NCI-H146 treated with DMSO at 0.1 percent for 48 hours (cell line): ENCODE results near the gene SCFD1.
A peak's percentile ranks its signal among the peaks of the same experiment; 100 is the strongest.
"Not testable (repeated sequence)": the region's sequence is repeated elsewhere in the genome, so short reads cannot be mapped to it uniquely, and the experiment has no call there.

Experiments used
- DNase-seq: peaks from one replicate; lab custom pipeline; 2025; ENCODE audit not compliant: unreplicated experiment; lab: John Stamatoyannopoulos, UW

SCFD1 gene

GRCh38 chr14:30621940-30622830, at the start of gene SCFD1:
Gene SCFD1, plus strand, starts transcription at chr14:30622319. Its CDS starts 20 bp downstream, at chr14:30622339.
- DNase-seq, result peak; percentile 78

- no peak for DNase-seq
Measured at GRCh38 chr14:30572771-30573170, 49.3 kb upstream of the SCFD1 start.

- DNase-seq, result no peak
Measured at GRCh38 chr14:30573226-30573814, 48.8 kb upstream of the SCFD1 start.

- DNase-seq, result no peak
Measured at GRCh38 chr14:30573966-30574365, 48.2 kb upstream of the SCFD1 start.

GRCh38 chr14:30574777-30575176, 47.3 kb upstream of the SCFD1 start:
- peak; percentile 5 for DNase-seq

GRCh38 chr14:30576333-30576732, 45.8 kb upstream of the SCFD1 start:
- DNase-seq, result not testable (repeated sequence)

- DNase-seq, result no peak
Measured at GRCh38 chr14:30580616-30581282, 41.4 kb upstream of the SCFD1 start.

- DNase-seq, result no peak
Measured at GRCh38 chr14:30581283-30581625, 40.9 kb upstream of the SCFD1 start.

- DNase-seq, result no peak
Measured at GRCh38 chr14:30582376-30582775, 39.7 kb upstream of the SCFD1 start.

- no peak for DNase-seq
Measured at GRCh38 chr14:30584058-30584630, 38.0 kb upstream of the SCFD1 start.

- no peak for DNase-seq
Measured at GRCh38 chr14:30585204-30585603, 36.9 kb upstream of the SCFD1 start.

GRCh38 chr14:30587141-30587540, 35.0 kb upstream of the SCFD1 start:
- DNase-seq, result no peak

- DNase-seq, result no peak
Measured at GRCh38 chr14:30588873-30589272, 33.2 kb upstream of the SCFD1 start.

- DNase-seq, result no peak
Measured at GRCh38 chr14:30596935-30597334, 25.2 kb upstream of the SCFD1 start.

- DNase-seq, result no peak
Measured at GRCh38 chr14:30597504-30597903, 24.6 kb upstream of the SCFD1 start.

GRCh38 chr14:30600922-30601918, 20.9 kb upstream of the SCFD1 start:
- no peak for DNase-seq

GRCh38 chr14:30603402-30603801, 18.7 kb upstream of the SCFD1 start:
- no peak for DNase-seq

GRCh38 chr14:30604696-30605095, 17.4 kb upstream of the SCFD1 start:
- DNase-seq, result not testable (repeated sequence)

- DNase-seq, result no peak
Measured at GRCh38 chr14:30607156-30607780, 14.9 kb upstream of the SCFD1 start.

GRCh38 chr14:30608533-30609006, 13.5 kb upstream of the SCFD1 start:
- DNase-seq, result no peak
